ENCODE measurements around the gene PACRG. TPM values are rescaled to one million over a fixed set of nuclear protein-coding genes. Genes with fewer than 3 reads are reported as not detected.

PACRG gene
- total and polyA plus RNA-seq, 9 donors, result 2.5 to 33.1 (median 3.8) TPM

GRCh38 chr6:162681447-162681846, 46.3 kb upstream of the PACRG start:
- WGBS, 3 donors, result 50 to 63% (median 52%) methylated on average over 1 of the region's 1 CpG
- TF ChIP-seq CTCF (IDR thresholded peaks at IDR 0.05) (no peak), EP300 (IDR thresholded peaks at IDR 0.05) (no peak), POLR2A (IDR thresholded peaks at IDR 0.05) (no peak)

GRCh38 chr6:162683135-162683534, 44.6 kb upstream of the PACRG start:
- H3K27me3 ChIP-seq, result no peaks in the 10 kb centered on the region
- TF ChIP-seq CTCF (IDR thresholded peaks at IDR 0.05), result no peak
- TF ChIP-seq EP300 (IDR thresholded peaks at IDR 0.05), result no peak
- no peak for TF ChIP-seq POLR2A (IDR thresholded peaks at IDR 0.05)
- intact Hi-C loops (cut with DNase I), result no loop called here

More at GRCh38 chr6:162681447-162681846, 46.3 kb upstream of the PACRG start:
- H3K4me1 ChIP-seq (ENCODE audit: insufficient read depth), result no peaks in the 10 kb centered on the region
- no peaks in the 10 kb centered on the region for H3K36me3 ChIP-seq
- H3K27ac ChIP-seq, result no peak overlapping the region
- DNase-seq, result no peak
- H3K4me3 ChIP-seq, result no peak overlapping the region
- no peaks in the 10 kb centered on the region for H3K27me3 ChIP-seq
- intact Hi-C loops (cut with DNase I), result no loop called here
- no peaks in the 10 kb centered on the region for H3K9me3 ChIP-seq

GRCh38 chr6:162684052-162684451, 43.7 kb upstream of the PACRG start:
- H3K4me1 ChIP-seq (ENCODE audit: insufficient read depth), result no peaks in the 10 kb centered on the region
- no peak for DNase-seq
- WGBS, 3 donors, result 62 to 88% (median 84%) methylated on average over 1 of the region's 1 CpG
- H3K4me3 ChIP-seq, result no peak overlapping the region
- no peaks in the 10 kb centered on the region for H3K9me3 ChIP-seq
- intact Hi-C loops (cut with DNase I), result no loop called here
- TF ChIP-seq POLR2A (IDR thresholded peaks at IDR 0.05) (no peak), CTCF (IDR thresholded peaks at IDR 0.05) (no peak), EP300 (IDR thresholded peaks at IDR 0.05) (no peak)
- no peaks in the 10 kb centered on the region for H3K36me3 ChIP-seq
- no peaks in the 10 kb centered on the region for H3K27me3 ChIP-seq
- no peak overlapping the region for H3K27ac ChIP-seq

More at GRCh38 chr6:162683135-162683534, 44.6 kb upstream of the PACRG start:
- DNase-seq, result no peak
- no peaks in the 10 kb centered on the region for H3K4me1 ChIP-seq (ENCODE audit: insufficient read depth)
- H3K27ac ChIP-seq, result no peak overlapping the region
- no peaks in the 10 kb centered on the region for H3K36me3 ChIP-seq
- WGBS, 3 donors, result 9 to 19% (median 19%) methylated on average over 4 of the region's 4 CpGs
- H3K9me3 ChIP-seq, result no peaks in the 10 kb centered on the region
- no peak overlapping the region for H3K4me3 ChIP-seq

- no peaks in the 10 kb centered on the region for H3K36me3 ChIP-seq
- intact Hi-C loops (cut with DNase I), result no loop called here
- 89 to 90% (median 89%) methylated on average over 3 of the region's 3 CpGs for WGBS, 3 donors
- no peak for TF ChIP-seq CTCF (IDR thresholded peaks at IDR 0.05)
- H3K4me1 ChIP-seq (ENCODE audit: insufficient read depth), result no peaks in the 10 kb centered on the region
- H3K27me3 ChIP-seq, result no peaks in the 10 kb centered on the region
- DNase-seq, result no peak
- H3K27ac ChIP-seq, result no peak overlapping the region
- H3K4me3 ChIP-seq, result no peak overlapping the region
- no peaks in the 10 kb centered on the region for H3K9me3 ChIP-seq
Observed at GRCh38 chr6:162684961-162685360, 42.8 kb upstream of the PACRG start.

- no peak for TF ChIP-seq POLR2A (IDR thresholded peaks at IDR 0.05)
- TF ChIP-seq EP300 (IDR thresholded peaks at IDR 0.05), result no peak
- TF ChIP-seq CTCF (IDR thresholded peaks at IDR 0.05), result no peak
- no peak for DNase-seq
Observed at GRCh38 chr6:162685586-162685985, 42.2 kb upstream of the PACRG start.

More at GRCh38 chr6:162685586-162685985, 42.2 kb upstream of the PACRG start:
- Histone ChIP-seq H3K27ac (no peak overlapping the region), H3K36me3 (no peaks in the 10 kb centered on the region), H3K9me3 (no peaks in the 10 kb centered on the region), H3K4me3 (no peak overlapping the region), H3K27me3 (no peaks in the 10 kb centered on the region), H3K4me1 (ENCODE audit: insufficient read depth) (no peaks in the 10 kb centered on the region)
- WGBS, 3 donors, result 72 to 74% (median 74%) methylated on average over 5 of the region's 5 CpGs
- intact Hi-C loops (cut with DNase I), result no loop called here

Measured in ovary (tissue), 9 donors.